Right atrium auricular region (tissue), 2 donors: ENCODE measurements around the gene CACNA1C. TPM values are rescaled to one million over a fixed set of nuclear protein-coding genes. Genes with fewer than 3 reads are reported as not detected.

Source experiments
- DNase-seq: peaks from one replicate; pipeline ENCODE4 v3.0.0-alpha.2; 2019; ENCODE audit warnings: low spot score
- H3K27ac ChIP-seq, 2 donors: fragments of 200-600 bp; sonication (generic); 1 replicate in 1 of 2; 2 replicates in 1 of 2; pipeline ENCODE4 v1.5.1; 2016 to 2019
- H3K27me3 ChIP-seq, 2 donors: fragments of 200-600 bp; sonication (generic); one replicate each; pipeline versions ENCODE4 v1.5.1 to v1.6.0; 2017 to 2019
- H3K36me3 ChIP-seq: fragments of 200-600 bp; sonication (generic); one replicate; pipeline ENCODE4 v1.5.1; 2016
- H3K4me1 ChIP-seq, 2 donors: fragments of 200-600 bp; sonication (generic); one replicate each; pipeline versions ENCODE4 v1.5.1 to v1.6.0; 2017 to 2019
- H3K4me3 ChIP-seq, 2 donors: fragments of 200-600 bp; sonication (generic); 1 replicate in 1 of 2; 2 replicates in 1 of 2; pipeline ENCODE4 v1.5.1; 2017 to 2019; ENCODE audit warnings: mild to moderate bottlenecking in 1 of 2, moderate library complexity in 1 of 2
- H3K9me3 ChIP-seq, 2 donors: fragments of 200-600 bp; sonication (generic); one replicate each; pipeline ENCODE4 v1.5.1; 2019
- total RNA-seq, 2 donors: library from RNA; depleted of rRNA; stranded (reverse); fragments of >200 nt; gene quantifications; one replicate each; pipeline ENCODE4 v1.1.0, GENCODE V29; 2016
- TF ChIP-seq, protein P1 (sequence below), 2 donors: fragments of 200-600 bp; sonication (generic); IDR thresholded peaks; one replicate each; pipeline ENCODE4 v1.5.1; 2019; ENCODE audit warnings: antibody characterized with exemption in 2 of 2

The CACNA1C gene
- total RNA-seq, 2 donors from 2014 or later, result 83.1 to 93.6 TPM

DNA sequence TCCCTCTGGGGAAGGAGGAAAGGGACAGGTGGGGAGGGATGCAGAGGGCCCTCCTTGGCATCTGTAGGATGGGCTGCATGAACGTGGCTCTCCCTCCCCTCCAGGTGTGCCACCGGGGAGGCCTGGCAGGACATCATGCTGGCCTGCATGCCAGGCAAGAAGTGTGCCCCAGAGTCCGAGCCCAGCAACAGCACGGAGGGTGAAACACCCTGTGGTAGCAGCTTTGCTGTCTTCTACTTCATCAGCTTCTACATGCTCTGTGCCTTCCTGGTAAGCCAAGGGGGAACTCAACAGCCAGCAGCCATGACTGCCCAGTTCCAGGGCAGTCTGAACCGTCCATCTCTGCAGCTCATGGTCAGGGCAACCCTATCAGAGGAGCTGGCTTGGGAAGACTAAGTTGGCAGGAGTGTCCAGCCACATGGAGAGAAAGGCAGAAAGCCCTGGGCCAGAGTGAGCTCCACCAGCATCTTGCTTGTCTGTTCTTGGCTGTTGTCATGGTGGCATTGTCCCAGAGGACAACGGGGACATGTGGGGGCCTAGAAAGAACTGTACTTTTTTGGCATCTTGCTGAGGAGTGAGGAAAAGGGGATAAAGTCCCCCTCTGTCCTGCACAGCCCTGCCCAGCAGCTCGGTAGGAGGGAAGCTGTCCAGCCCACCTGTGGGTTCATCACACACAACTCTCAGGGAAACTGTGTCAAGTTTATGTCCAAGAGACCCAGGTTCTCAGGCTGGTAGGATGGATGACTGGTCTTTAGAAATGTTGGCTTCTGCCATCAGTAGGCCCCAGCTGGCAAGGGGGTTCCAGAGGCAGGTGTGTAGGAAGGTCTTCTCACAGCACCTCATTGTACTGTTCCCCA lies 612.2 kb downstream of the CACNA1C start:
- DNase-seq, result no peak
- H3K27ac ChIP-seq, result no peak overlapping the region
- H3K4me3 ChIP-seq, result no peak overlapping the region
- H3K4me1 ChIP-seq, result no peaks in the 10 kb centered on the region
- no peaks in the 10 kb centered on the region for H3K27me3 ChIP-seq
- H3K36me3 ChIP-seq, result peaks cover 94% of the 10 kb centered on the region
- TF ChIP-seq, protein P1, sequence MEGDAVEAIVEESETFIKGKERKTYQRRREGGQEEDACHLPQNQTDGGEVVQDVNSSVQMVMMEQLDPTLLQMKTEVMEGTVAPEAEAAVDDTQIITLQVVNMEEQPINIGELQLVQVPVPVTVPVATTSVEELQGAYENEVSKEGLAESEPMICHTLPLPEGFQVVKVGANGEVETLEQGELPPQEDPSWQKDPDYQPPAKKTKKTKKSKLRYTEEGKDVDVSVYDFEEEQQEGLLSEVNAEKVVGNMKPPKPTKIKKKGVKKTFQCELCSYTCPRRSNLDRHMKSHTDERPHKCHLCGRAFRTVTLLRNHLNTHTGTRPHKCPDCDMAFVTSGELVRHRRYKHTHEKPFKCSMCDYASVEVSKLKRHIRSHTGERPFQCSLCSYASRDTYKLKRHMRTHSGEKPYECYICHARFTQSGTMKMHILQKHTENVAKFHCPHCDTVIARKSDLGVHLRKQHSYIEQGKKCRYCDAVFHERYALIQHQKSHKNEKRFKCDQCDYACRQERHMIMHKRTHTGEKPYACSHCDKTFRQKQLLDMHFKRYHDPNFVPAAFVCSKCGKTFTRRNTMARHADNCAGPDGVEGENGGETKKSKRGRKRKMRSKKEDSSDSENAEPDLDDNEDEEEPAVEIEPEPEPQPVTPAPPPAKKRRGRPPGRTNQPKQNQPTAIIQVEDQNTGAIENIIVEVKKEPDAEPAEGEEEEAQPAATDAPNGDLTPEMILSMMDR (IDR thresholded peaks at IDR 0.05), result no peak
- no peaks in the 10 kb centered on the region for H3K9me3 ChIP-seq

DNA sequence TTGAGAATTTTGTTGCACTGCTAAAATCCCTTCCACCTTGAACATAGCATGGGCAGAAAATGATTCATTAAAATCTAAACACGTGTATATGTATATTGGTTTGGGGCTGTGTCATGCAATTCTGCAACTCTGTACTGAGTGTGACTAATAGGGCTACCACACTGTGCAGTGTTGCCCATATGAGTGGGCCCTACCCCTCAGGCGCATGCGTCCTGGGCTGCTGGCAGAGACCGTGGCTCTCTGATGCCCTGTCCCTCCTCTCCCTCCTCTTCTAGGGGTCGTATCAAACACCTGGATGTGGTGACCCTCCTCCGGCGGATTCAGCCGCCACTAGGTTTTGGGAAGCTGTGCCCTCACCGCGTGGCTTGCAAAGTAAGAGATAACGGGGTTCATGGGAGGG lies 613.6 kb downstream of the CACNA1C start:
- Histone ChIP-seq H3K27me3 (no peaks in the 10 kb centered on the region), H3K4me1 (no peaks in the 10 kb centered on the region), H3K36me3 (peaks cover 92% of the 10 kb centered on the region), H3K4me3 (no peak overlapping the region), H3K9me3 (no peaks in the 10 kb centered on the region), H3K27ac (no peak overlapping the region)
- DNase-seq, result no peak
- TF ChIP-seq, protein P1 (IDR thresholded peaks at IDR 0.05), result no peak

DNA sequence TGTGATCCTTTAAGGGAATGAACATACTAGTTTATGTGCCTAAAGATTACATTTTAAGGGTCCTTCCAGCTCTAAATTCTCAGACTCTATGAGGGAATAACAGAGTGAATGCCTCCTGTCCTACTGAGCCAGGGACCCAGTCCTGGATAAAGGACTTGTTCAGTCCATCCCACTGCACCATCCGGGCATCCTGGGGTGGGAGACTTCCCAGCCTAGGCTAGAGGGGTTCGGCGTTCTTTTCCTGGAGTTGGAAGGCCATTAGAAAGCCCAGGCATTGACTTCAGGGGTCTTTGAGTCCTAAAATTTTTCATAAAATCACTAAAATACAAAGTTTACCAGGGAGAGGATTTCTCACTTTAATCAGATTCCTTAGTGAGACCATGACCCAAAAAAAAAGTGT lies 614.1 kb downstream of the CACNA1C start:
- Histone ChIP-seq H3K4me1 (no peaks in the 10 kb centered on the region), H3K27ac (no peak overlapping the region), H3K9me3 (no peaks in the 10 kb centered on the region), H3K27me3 (no peaks in the 10 kb centered on the region), H3K36me3 (peaks cover 91% of the 10 kb centered on the region), H3K4me3 (no peak overlapping the region)
- TF ChIP-seq, protein P1 (IDR thresholded peaks at IDR 0.05), result no peak
- no peak for DNase-seq

DNA sequence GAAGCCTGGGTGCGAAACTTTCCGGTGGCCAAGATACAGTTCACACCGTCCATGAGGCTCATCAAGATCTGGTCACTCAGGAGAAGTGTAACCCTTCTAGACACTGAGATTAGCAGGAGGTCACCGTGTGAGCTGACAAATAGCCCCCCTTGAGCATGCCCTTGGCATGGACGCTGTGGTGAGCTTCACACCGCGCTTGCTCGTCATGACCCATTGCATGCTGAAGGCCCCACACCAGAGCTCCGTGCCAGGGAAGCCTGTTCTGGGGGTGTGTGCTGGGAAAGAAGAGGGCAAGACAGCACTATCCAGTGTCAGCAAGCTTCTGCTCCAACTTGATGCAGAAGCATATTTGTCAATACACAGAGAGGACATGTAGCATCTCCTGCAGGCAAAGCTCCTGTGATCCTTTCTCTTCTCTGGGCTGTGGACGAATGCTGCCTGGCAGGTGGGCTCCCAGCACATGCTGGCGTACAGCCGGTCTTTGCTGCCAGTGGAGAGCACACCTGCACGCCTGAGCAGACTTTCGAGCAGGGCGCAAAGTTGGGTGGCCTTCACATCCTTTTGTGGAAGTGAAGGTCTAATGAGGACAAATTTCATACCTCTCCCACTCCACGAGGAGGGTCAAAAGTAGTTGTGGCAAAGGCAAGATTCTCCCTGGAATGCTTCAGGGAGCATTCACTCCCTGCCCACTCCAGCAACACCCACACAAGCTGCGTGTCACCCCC lies 615.1 kb downstream of the CACNA1C start:
- H3K36me3 ChIP-seq, result peaks cover 91% of the 10 kb centered on the region
- H3K9me3 ChIP-seq, result no peaks in the 10 kb centered on the region
- TF ChIP-seq, protein P1 (IDR thresholded peaks at IDR 0.05), result no peak
- no peaks in the 10 kb centered on the region for H3K27me3 ChIP-seq
- DNase-seq, result no peak
- no peak overlapping the region for H3K4me3 ChIP-seq
- H3K27ac ChIP-seq, result no peak overlapping the region
- no peaks in the 10 kb centered on the region for H3K4me1 ChIP-seq

DNA sequence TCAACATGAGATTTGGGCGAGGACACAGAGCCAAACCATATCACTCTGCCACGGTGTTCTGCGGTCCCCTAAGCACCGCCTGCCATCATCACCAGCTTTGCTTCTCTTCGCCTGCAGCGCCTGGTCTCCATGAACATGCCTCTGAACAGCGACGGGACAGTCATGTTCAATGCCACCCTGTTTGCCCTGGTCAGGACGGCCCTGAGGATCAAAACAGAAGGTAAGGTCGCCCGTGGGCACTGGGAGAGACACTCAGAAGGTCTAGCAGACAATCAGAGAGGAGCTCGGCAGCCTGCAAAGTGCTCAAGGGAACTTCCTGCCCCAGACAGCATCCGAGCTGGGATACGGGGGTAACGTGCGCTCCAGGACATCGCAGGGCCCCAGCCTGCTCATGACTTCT lies 616.0 kb downstream of the CACNA1C start:
- Histone ChIP-seq H3K36me3 (peaks cover 92% of the 10 kb centered on the region), H3K27me3 (no peaks in the 10 kb centered on the region), H3K4me1 (no peaks in the 10 kb centered on the region), H3K9me3 (no peaks in the 10 kb centered on the region), H3K27ac (no peak overlapping the region), H3K4me3 (no peak overlapping the region)
- TF ChIP-seq, protein P1 (IDR thresholded peaks at IDR 0.05), result no peak
- DNase-seq, result no peak
